Epithelial cell of proximal tubule (primary cell): ENCODE results near the gene SLAMF6. TPM values are rescaled to one million over a fixed set of nuclear protein-coding genes. Genes with fewer than 3 reads are reported as not detected.
A peak's percentile ranks its signal among the peaks of the same experiment; 100 is the strongest.
"Not testable (repeated sequence)": the region's sequence is repeated elsewhere in the genome, so short reads cannot be mapped to it uniquely, and the experiment has no call there.

ENCODE experiments used
- DNase-seq: peaks from one replicate; pipeline ENCODE4 v3.0.0-alpha.2; 2011; ENCODE audit warnings: low read depth
- H3K4me3 ChIP-seq: 2 replicates; pipeline ENCODE4 v1.5.1; 2011; ENCODE audit warnings: low read depth, mild to moderate bottlenecking, low read length
- total RNA-seq: library from RNA; depleted of rRNA; stranded (reverse); fragments of >200 nt; gene quantifications from 2 replicates; pipeline ENCODE4 v1.2.3, GENCODE V29; 2015
- TF ChIP-seq, protein P1 (sequence below): conservative IDR thresholded peaks from 2 replicates; pipeline ENCODE4 v1.5.1; 2012; ENCODE audit warnings: low read depth, mild to moderate bottlenecking, low read length

SLAMF6 gene
- total RNA-seq, 1 donor from 2014 or later, result not detected

DNA sequence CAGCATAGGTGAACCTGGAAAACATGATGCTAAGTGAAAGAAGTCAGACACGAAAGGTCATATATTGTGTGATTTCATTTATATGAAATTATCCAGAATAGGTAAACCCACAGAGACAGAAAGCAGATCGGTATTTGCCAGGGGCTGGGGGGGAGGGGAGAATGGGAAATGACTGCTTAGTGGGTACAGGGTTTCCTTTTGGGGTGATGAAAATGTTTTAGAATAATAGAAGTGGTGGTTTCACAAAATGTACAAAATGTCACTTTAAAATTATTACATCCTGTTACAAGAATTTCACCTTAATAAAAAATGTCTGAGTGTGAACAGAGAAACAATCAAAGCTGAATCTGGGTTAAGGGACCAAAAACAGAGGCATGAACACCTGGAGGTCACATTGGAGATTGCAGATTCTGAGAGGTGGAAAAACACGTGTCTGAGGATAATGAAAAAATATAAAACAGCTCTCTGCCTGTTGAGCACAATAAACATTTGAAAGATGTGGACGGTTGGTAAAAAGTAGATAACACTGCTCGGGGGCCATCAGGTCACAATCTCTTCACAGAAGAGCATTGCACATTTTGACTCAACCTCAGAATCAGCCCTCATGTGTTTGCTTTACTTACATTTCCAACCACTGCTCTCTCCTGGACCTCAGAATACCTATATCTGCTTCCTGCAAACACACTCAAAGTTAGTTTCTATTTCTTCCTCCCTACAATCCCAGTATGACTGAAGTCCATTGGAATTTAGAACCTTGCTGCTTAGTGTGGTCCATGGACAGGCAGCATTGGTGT, 3.2 kb downstream of the SLAMF6 start:
- TF ChIP-seq, protein P1, sequence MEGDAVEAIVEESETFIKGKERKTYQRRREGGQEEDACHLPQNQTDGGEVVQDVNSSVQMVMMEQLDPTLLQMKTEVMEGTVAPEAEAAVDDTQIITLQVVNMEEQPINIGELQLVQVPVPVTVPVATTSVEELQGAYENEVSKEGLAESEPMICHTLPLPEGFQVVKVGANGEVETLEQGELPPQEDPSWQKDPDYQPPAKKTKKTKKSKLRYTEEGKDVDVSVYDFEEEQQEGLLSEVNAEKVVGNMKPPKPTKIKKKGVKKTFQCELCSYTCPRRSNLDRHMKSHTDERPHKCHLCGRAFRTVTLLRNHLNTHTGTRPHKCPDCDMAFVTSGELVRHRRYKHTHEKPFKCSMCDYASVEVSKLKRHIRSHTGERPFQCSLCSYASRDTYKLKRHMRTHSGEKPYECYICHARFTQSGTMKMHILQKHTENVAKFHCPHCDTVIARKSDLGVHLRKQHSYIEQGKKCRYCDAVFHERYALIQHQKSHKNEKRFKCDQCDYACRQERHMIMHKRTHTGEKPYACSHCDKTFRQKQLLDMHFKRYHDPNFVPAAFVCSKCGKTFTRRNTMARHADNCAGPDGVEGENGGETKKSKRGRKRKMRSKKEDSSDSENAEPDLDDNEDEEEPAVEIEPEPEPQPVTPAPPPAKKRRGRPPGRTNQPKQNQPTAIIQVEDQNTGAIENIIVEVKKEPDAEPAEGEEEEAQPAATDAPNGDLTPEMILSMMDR, result peak; percentile 7
- no peak overlapping the region for H3K4me3 ChIP-seq
- no peak for DNase-seq

DNA sequence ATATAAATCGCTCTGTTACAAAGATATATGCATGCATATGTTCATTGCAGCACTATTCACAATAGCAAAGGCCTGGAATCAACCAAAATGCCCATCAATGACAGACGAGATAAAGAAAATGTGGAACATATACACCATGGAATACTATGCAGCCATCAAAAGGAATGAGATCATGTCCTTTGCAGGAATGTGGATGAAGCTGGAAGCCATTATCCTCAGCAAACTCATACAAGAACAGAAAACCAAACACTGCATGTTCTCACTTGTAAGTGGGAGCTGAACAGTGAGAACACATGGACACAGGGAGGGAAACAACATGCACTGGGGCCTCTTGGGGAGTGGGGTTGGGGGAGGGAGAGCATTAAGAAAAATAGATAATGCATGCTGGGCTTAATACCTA, 5.5 kb downstream of the SLAMF6 start:
- DNase-seq, H3K4me3 ChIP-seq: not testable (repeated sequence)

DNA sequence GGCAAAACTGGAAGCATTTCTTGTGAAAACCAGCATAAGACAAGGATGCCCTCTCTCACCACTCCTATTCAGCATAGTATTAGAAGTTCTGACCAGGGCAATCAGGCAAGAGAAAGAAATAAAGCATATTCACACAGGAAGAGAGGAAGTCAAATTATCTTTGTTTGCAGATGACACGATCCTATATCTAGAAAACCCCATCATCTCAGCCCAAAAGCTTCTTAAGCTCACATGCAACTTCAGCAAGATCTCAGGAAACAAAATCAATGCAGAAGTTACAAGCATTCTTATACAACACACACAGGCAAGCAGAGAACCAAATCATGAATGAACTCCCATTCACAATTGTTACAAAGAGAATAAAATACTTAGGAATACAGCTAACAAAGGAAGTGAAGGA, 7.1 kb downstream of the SLAMF6 start:
- not testable (repeated sequence) for DNase-seq, H3K4me3 ChIP-seq

GRCh38 chr1:160504651-160505050, 18.4 kb downstream of the SLAMF6 start:
- no peak overlapping the region for H3K4me3 ChIP-seq
- no peak for DNase-seq
- TF ChIP-seq, protein P1, result no peak

DNA sequence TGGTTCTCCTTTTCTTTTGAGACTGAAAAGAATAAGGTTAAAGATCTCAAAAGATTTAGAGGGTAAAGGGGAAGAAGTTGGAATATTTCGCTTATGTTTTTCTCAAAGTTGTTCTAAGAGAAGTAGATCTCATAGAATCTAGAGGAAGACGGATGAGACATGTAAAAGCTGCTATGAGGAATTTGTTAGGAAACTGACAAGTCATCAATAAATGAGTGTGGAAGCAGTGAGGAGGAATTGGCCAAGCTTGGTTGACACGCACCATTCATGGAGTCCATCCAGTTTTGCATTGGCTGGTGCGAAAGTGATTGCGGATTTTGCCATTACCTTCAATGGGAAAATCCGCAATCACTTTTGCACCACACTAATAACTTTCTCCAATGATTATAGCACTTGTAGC, 20.0 kb downstream of the SLAMF6 start:
- no peak for DNase-seq
- H3K4me3 ChIP-seq, result no peak overlapping the region
- TF ChIP-seq, protein P1, result no peak

- DNase-seq, result no peak
- H3K4me3 ChIP-seq, result no peak overlapping the region
- TF ChIP-seq, protein P1, result no peak
These were observed 22.6 kb downstream of the SLAMF6 start for GRCh38 chr1:160500321-160500990.

DNA sequence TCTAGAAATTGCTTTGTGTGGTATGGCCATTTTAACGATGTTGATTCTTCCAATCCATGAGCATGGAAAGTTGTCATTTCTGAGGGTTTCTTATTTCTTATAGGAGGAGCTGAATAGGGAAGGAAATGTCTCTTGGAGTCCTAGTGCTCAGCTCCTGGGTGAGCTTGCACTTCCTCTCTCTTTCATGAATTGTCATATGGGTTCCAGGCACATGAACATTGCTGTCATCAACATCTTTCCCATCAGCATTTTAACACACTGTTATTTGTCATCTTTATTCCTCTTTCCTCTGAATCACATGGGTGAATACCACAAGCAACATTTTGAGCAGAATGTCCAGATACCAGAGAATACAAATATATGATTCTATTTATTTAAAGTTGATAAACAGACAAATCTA, 23.4 kb downstream of the SLAMF6 start:
- TF ChIP-seq, protein P1, result no peak
- H3K4me3 ChIP-seq, result no peak overlapping the region
- no peak for DNase-seq

GRCh38 chr1:160498301-160499065, 24.6 kb downstream of the SLAMF6 start:
- H3K4me3 ChIP-seq, DNase-seq: not testable (repeated sequence)
